ENCODE data around the gene CSKMT. TPM values are rescaled to one million over a fixed set of nuclear protein-coding genes. Genes with fewer than 3 reads are reported as not detected.
"Not testable (repeated sequence)": the region's sequence is repeated elsewhere in the genome, so short reads cannot be mapped to it uniquely, and the experiment has no call there.

The CSKMT gene, protein sequence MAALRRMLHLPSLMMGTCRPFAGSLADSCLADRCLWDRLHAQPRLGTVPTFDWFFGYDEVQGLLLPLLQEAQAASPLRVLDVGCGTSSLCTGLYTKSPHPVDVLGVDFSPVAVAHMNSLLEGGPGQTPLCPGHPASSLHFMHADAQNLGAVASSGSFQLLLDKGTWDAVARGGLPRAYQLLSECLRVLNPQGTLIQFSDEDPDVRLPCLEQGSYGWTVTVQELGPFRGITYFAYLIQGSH
- total RNA-seq: 10 to 100 TPM; 12.8 to 21.8 TPM
- 1 to 10 TPM; 5.1 to 7.4 (median 6.0) TPM for polyA plus RNA-seq (ENCODE audit: insufficient read length in 6 of 6)
- long read RNA-seq, donor 1, transcript CSKMT-204 (1 exons, 376 nt): major isoform, 6 of 13 reads
- long read RNA-seq, donor 1, transcript CSKMT-202 (2 exons, 2,870 nt): major isoform, 6 of 13 reads
- long read RNA-seq, donor 1, partial matches to known transcripts: 0 of 13 reads
- long read RNA-seq, donor 1, other reads (novel, unspliced or antisense): 0 of 13 reads
- long read RNA-seq, donor 2, transcript CSKMT-204 (1 exons, 376 nt): major isoform, 5 of 10 reads
- long read RNA-seq, donor 2, partial matches to known transcripts: 0 of 10 reads
- long read RNA-seq, donor 2, other reads (novel, unspliced or antisense): 0 of 10 reads
- long read RNA-seq, donor 3, transcript CSKMT-204 (1 exons, 376 nt): major isoform, 6 of 12 reads
- long read RNA-seq, donor 3, transcript CSKMT-202 (2 exons, 2,870 nt): major isoform, 6 of 12 reads
- long read RNA-seq, donor 3, partial matches to known transcripts: 0 of 12 reads
- long read RNA-seq, donor 3, other reads (novel, unspliced or antisense): 0 of 12 reads
- long read RNA-seq, donor 4, partial matches to known transcripts: 0 of 6 reads
- long read RNA-seq, donor 4, other reads (novel, unspliced or antisense): 0 of 6 reads
- long read RNA-seq, donor 5, transcript CSKMT-204 (1 exons, 376 nt): major isoform, 12 of 16 reads
- long read RNA-seq, donor 5, partial matches to known transcripts: 0 of 16 reads
- long read RNA-seq, donor 5, other reads (novel, unspliced or antisense): 0 of 16 reads
- long read RNA-seq, donor 6, transcript CSKMT-204 (1 exons, 376 nt): major isoform, 11 of 16 reads
- long read RNA-seq, donor 6, transcript CSKMT-202 (2 exons, 2,870 nt): minor isoform, 5 of 16 reads
- long read RNA-seq, donor 6, partial matches to known transcripts: 0 of 16 reads
- long read RNA-seq, donor 6, other reads (novel, unspliced or antisense): 0 of 16 reads
- long read RNA-seq, donor 7, partial matches to known transcripts: 0 of 5 reads
- long read RNA-seq, donor 7, other reads (novel, unspliced or antisense): 0 of 5 reads
- long read RNA-seq, donor 8, partial matches to known transcripts: 0 of 5 reads
- long read RNA-seq, donor 8, other reads (novel, unspliced or antisense): 0 of 5 reads
- long read RNA-seq, donor 9: 0 reads
- long read RNA-seq, donor 10, partial matches to known transcripts: 0 of 3 reads
- long read RNA-seq, donor 10, other reads (novel, unspliced or antisense): 0 of 3 reads
- long read RNA-seq, donor 11, transcript CSKMT-204 (1 exons, 376 nt): major isoform, 6 of 11 reads
- long read RNA-seq, donor 11, transcript CSKMT-202 (2 exons, 2,870 nt): minor isoform, 5 of 11 reads
- long read RNA-seq, donor 11, partial matches to known transcripts: 0 of 11 reads
- long read RNA-seq, donor 11, other reads (novel, unspliced or antisense): 0 of 11 reads
- long read RNA-seq, donor 12, transcript CSKMT-202 (2 exons, 2,870 nt): major isoform, 5 of 10 reads
- long read RNA-seq, donor 12, partial matches to known transcripts: 0 of 10 reads
- long read RNA-seq, donor 12, other reads (novel, unspliced or antisense): 0 of 10 reads

DNA sequence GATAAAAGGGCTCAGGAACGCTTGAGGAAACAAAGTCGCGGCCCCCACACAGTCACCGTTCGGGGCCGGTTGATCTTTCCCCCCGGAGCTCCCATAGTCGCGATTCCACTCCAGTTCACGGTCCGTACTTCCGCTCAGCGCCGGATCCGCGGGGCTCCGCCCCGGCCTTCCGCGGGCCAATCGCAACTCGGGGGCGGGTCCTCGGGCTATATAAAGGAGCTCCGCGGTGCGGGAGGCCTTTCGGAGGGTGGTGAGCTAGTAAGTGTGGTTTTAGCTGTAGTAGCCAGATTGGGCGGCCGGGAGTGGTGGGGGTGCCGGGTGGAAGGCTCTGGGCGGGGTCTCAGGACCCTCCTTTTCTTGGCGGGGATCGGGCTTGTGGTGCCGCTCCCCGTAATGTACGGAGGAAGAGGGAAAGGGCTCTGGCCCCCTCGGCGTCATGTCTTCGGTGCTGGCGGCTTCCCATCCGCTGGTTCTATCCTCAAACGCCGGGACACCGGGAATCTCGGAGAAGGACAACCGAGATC, at the start of gene CSKMT, which contains the start of gene C11orf98:
TSS of gene CSKMT (plus strand) at position 238 of the 524 bp plus-strand sequence. CDS start 568 bp downstream, outside the sequence.
TSS of gene C11orf98 (minus strand) at position 136 of the 524 bp plus-strand sequence. CDS start at position 95, 41 bp downstream.
- TF ChIP-seq, protein P1, sequence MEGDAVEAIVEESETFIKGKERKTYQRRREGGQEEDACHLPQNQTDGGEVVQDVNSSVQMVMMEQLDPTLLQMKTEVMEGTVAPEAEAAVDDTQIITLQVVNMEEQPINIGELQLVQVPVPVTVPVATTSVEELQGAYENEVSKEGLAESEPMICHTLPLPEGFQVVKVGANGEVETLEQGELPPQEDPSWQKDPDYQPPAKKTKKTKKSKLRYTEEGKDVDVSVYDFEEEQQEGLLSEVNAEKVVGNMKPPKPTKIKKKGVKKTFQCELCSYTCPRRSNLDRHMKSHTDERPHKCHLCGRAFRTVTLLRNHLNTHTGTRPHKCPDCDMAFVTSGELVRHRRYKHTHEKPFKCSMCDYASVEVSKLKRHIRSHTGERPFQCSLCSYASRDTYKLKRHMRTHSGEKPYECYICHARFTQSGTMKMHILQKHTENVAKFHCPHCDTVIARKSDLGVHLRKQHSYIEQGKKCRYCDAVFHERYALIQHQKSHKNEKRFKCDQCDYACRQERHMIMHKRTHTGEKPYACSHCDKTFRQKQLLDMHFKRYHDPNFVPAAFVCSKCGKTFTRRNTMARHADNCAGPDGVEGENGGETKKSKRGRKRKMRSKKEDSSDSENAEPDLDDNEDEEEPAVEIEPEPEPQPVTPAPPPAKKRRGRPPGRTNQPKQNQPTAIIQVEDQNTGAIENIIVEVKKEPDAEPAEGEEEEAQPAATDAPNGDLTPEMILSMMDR (IDR thresholded peaks at IDR 0.05): no peak
- DNase-seq: peak; percentile 95 to 97 (median 96)
- peak within 1 kb of the TSS; percentile 86 to 90 for H3K4me3 ChIP-seq
- H3K27ac ChIP-seq: peak within 1 kb of the TSS; percentile 89 to 94
- intact Hi-C loops (cut with DNase I): no loop called here
- no peaks in the 10 kb centered on the region for H3K9me3 ChIP-seq
- no peaks in the 10 kb centered on the region for H3K27me3 ChIP-seq
- H3K4me1 ChIP-seq: peaks cover 14 to 58% of the 10 kb centered on the region in 2 donors
- peaks cover 0 to 42% of the 10 kb centered on the region in 2 donors for H3K36me3 ChIP-seq
- ATAC-seq: peak; percentile 98

DNA sequence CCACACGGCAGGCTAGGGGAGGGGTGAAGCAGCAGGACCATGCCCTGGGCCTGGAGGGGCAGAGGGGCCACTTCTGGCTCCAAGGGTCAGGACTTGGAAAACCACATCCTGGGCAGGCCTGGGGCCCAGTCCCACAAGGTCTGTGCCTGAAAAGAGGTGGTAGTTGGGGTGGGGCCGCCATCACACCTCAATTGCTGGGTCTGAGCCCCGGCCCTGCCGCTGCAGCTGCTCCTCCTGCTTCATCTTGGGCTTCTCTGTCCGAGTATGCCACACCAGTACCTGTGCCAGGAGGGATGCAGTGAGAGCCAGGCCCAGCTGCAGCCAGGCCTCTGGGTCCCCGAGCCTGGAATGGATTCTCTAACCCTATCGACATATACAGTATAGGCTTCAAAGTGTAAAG, 49.6 kb upstream of the CSKMT start:
- no peaks in the 10 kb centered on the region for H3K9me3 ChIP-seq
- no peak overlapping the region for H3K4me3 ChIP-seq
- intact Hi-C loops (cut with DNase I): no loop called here
- H3K27me3 ChIP-seq: no peaks in the 10 kb centered on the region
- peaks cover 0 to 34% of the 10 kb centered on the region in 2 donors for H3K36me3 ChIP-seq
- DNase-seq: no peak
- TF ChIP-seq, protein P1 (IDR thresholded peaks at IDR 0.05): no peak
- no peak for ATAC-seq
- H3K27ac ChIP-seq: no peak overlapping the region
- H3K4me1 ChIP-seq: peaks cover 14 to 45% of the 10 kb centered on the region in 2 donors

DNA sequence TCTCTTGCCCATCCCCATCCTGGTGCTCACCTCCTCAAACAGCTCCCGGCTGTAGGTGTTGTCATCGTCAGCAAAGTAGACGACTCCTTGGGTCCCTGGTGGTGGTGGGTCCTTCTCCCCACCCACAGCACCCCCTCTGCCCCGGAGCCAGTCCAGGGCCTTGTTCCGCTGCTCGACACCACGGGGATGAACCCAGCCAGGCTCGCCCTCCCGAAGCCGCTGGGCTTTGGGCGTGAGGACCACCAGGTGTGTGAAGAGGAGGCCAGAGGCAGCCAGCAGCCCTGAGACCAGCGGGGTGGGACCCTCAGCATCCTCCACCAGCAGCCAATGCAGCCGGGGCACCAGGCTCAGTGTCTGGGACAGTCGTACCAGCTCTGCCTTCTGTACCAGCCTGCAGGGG, 48.2 kb upstream of the CSKMT start:
- H3K4me3 ChIP-seq; ATAC-seq; H3K27me3 ChIP-seq; H3K9me3 ChIP-seq; DNase-seq; intact Hi-C loops (cut with DNase I); H3K27ac ChIP-seq: not testable (repeated sequence)
- Histone ChIP-seq H3K4me1 (peaks cover 11 to 40% of the 10 kb centered on the region in 2 donors), H3K36me3 (peaks cover 0 to 31% of the 10 kb centered on the region in 2 donors)

DNA sequence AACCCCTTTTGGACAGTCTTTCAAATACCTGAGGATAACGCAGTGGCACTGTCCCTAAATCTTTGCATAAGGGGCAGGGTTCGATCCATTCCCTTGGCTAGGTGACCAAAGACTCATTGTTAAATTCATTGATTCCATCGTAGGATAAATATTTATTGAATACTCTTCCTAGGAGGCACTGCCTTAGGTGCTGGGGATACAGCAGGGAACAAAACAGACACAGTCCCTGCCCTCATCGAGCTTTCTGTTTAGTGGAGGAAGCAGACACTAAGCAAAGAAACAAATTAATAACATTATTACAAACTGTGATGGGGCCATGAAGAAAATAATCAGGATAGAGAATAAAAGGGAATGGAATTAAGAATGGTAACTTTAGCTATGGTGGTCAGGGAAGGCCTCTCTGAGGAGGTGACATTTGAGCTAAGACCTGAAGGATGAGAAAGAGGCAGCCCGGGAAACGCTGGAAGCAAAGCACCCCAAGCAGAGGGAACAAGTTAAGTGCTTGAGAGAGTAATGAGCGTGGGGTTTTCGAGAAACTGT, 44.0 kb upstream of the CSKMT start:
- no peak for ATAC-seq
- Histone ChIP-seq H3K9me3 (no peaks in the 10 kb centered on the region), H3K4me1 (peaks cover 11 to 27% of the 10 kb centered on the region in 2 donors), H3K27ac (peak overlapping the region; percentile 90 to 92), H3K27me3 (no peaks in the 10 kb centered on the region), H3K4me3 (peak overlapping the region; percentile 59 to 82), H3K36me3 (peaks cover 5 to 31% of the 10 kb centered on the region in 2 donors)
- DNase-seq: no peak
- TF ChIP-seq, protein P1 (IDR thresholded peaks at IDR 0.05): no peak
- intact Hi-C loops (cut with DNase I): no loop called here
